Measurements from ENCODE around the gene MORN4.
"Not testable (repeated sequence)": the region's sequence is repeated elsewhere in the genome, so short reads cannot be mapped to it uniquely, and the experiment has no call there.

Gene MORN4

DNA sequence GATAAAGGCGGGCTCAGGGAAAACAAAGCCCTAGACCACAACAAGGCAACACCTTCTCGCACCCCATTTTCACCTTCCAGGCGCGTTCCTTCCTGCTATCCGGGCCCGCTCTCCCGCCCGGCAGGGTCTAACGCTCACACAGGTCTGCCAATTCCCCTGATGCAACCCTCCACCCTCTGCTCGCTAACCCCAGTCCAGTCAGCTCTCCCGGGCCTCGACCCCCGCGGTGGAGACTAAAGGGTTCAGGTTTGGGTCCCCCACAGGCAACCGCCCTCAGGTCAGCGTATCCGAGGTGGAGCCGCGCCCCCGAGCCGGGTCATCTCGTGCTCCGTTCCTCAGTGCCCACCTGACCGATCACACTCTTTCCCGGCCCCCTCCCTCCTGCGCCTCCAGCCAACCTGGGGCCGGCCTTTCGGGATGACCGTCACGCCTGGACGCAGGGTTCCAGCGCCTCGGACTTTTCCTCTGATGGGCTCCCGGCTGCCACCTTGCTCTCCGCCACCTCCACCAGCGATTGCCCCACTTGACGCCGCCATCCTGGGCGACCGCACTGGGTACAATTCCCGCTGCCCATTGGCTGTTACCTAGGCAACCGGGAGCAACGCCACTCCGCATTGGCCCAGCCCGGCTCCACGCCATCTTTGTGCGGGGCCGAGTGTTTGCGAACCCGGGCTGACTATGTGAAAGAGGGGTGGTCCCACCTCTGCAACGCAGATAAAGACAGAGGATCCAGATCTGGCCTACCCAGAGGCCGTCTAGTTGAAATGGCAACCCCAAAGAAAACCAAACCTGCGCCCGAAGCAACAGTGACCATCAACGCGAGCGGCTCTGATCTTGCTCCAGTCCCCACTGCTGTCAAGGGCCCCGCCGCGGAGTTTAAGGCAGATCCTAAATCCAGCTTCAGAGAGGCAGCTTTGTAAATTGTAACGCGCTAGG is at the start of gene MORN4:
TSS of gene MORN4 (minus strand) at position 552 of the 936 bp plus-strand sequence. CDS start 13,847 bp downstream, outside the sequence.
- DNase-seq (ENCODE audit: low spot score), result peak; percentile 97

DNA sequence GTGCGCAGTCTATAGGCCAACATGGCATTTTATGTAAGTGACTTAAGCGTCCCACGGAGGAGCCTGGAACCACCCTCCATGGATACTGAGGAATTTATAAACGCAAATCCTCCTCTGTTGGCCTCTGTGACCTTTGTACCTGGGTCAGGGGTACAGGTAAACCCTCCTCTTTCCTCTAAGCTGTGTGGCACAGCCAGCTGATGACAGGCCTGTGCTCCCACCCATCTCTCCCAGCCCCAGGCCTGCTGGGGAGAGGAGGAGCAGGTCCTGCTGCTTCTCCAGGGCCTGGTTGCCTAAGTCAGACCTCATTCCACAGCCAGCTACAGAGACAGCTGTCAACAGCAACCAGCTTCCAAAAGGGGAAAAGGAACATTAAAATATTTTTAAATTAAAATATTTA is 48.7 kb upstream of the MORN4 start:
- no peak for DNase-seq (ENCODE audit: low spot score)

DNA sequence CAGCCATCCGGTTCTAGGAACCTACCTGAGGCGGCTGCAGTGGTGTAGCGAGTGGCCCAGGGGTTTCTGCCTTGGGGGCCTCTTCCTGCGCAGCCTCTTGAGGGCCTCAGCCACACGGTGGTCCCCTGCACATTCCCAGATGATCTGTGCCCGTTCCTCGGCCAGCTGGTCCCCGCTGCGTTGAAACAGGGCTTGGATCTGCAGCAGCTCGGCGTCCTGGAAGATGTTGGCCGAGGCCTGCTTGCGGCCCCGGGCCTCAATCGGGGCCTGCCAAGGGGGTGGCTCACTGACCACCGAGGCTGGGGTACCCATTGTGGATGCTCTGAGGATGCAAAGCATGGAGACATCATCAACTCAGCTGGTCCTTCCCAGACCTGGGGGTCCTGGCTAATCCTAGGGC is 46.3 kb upstream of the MORN4 start:
- no peak for DNase-seq (ENCODE audit: low spot score)

DNA sequence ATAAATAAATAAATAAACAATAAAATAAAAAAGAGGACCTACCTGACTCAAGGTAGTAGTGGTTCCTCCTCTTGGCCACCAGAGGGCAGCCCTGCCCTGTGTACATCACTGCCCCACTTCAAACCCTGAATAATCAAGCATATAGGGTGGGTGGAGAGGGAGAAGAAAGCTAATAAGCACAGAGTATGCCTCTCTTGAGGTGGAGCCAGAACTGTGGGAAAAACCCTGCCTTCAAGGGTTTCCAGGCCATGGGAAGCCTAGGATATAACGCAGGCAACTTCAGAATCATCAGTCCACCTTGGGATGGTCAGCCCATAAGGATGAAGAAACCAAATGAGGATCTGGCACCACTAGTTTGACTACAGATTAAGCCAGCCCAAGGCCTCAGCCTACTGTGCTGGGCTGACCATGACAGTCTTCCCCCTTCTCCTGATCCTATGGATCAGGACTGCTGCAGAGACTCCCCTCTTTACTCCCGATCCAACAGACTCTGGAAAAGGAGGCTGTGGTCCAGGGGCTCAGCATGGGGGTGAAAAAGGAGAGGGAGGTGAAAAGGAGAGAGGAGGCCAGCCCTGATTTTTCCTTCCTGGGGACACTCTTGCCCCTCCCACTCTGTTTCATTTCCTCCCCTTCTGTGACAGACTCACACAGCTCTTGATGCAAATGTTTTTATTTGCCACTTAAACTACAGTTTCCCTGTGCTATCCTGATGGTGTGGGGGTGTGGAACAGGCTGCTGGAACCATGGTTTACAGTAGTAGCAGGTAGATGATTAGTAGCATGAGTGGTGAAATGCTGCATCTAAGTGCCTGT is 43.7 kb upstream of the MORN4 start:
- DNase-seq (ENCODE audit: low spot score), result peak; percentile 73

DNA sequence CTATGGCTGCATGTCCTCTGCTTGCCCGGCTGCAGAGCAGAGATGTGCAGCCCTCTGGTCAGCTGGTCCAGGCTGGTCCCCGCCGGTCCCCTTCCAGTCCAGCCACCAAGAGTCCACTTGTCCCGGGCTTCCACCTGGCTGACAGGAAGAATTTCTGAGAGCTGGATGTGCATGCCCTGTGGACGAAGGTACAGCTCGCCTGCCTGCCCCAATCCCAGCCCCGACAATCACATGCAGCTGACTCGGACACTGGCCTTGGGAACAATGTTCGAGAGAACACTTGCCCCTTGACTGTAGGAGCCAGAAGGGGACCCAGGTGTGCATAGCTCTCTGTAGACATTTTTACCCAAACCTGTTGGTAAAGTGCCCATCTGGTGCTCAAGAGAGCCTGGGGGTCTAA is 41.9 kb upstream of the MORN4 start:
- no peak for DNase-seq (ENCODE audit: low spot score)

DNA sequence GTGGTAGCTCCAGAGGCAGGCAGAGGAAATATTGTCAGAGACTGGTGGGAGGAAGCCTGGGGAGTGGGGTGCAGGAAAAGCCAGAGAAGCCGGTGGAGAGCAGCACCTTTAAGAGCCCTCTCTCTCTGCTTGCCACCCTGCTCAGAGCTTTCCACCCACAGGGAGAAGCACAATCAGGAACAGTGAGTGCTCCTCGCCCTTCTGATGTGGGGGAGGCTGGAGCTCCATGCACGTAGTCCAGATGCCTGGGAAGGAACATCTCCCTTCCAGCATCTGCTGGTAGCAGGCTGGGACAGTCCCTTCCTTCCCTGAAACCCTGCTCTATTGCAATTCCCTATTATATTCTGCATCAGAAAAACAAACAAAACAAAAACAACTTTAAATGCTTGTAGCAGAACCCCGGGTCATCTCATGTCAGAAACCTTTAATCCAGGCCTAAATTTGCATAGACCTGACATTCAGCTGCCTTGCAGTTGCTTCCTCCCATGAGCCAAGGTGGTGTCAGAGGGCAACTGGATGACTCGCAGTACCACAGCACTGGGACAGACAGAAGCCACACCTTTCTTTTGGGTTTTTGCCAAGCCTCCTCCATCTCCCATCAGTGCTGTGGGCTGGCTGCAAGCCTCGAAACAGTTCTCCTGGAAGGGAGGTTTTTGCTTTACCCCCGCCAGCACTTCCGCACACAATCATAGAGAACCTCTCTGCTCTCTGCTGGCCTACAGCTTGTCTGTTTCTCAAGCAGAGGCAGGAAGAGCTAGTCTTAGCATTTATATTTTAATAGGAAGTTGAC is 40.6 kb upstream of the MORN4 start:
- DNase-seq (ENCODE audit: low spot score), result peak; percentile 61

DNA sequence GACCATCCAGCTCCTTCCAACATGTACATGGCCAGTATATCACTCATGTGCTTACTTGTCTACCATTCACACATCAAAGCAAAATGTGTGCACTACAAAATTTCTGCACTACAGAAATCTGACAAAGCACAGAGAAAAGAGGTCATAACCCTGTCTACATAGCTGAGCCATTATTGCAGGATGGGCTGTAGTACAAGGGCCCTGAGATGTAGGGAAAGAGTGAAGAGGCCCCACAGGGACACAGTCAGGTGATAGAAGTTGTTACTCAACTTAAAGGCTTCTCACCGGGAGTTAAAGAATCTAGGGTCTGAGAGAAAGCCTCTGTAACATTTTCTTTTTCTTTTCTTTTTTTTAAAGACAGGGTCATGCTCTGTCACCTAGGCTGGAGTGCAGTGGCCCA is 36.3 kb upstream of the MORN4 start:
- no peak for DNase-seq (ENCODE audit: low spot score)

DNA sequence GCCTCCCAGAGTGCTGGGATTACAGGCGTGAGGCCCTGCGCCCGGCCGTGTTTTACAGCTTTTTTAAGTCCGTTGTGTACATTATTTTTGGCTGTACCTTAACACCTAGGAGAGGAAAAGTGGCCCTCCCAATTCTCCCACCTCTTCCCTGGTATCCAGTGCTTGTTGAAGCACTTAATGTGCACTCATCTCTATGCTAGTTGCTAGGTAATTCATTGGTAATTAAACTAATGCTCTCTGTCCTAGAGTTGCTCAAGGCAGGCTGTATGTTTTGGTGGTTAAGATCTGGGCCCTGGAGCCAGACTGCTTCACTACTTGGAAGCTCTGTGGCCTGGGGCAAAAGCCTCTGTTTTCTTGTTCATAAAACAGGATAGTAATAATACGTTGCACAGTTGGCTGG is 34.2 kb upstream of the MORN4 start:
- no peak for DNase-seq (ENCODE audit: low spot score)

DNA sequence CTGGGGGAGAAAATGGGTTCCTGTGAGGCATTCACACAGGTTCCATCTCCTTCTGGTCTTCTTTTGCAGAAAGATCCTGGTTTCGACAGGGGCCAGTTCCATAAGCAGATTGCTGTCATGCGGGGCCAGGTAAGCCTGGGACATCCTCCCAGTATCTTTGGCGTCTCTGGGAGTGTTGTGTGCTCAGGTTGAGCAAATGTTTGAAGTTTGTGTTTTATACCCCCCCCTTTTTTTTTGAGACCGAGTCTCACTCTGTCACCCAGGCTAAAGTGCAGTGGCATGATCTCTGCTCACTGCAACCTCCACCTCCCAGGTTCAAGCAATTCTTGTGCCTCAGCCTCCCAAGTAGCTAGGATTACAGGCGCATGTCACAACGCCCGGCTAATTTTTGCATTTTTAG is 33.7 kb upstream of the MORN4 start:
- DNase-seq (ENCODE audit: low spot score), result no peak

DNA sequence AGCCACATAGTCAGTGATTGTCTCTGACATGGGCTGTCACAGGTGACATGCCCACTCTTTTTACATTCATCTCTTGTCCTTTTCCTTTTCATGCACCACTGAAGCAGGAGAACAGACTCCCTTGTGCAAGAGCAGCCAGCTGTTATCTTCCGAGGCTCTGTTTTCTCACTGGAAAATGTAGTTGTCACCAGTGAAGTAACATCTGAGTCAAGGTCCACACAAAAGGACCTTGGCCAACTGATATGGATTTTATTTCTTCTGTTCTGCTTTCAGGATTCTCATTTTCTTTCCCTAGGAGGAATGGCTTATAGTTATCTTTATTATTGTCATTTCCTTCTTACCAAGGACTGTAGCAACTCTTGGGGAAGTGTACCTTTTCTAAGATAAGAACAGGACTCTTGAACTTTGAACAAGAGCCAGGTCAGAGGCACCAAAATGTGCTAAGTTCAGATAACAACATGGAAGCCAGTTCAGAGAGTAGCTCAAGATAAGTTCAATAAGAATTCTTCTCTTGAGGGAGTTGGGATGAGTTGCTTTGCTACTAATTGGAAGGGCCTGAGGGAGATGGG is 31.1 kb upstream of the MORN4 start:
- DNase-seq (ENCODE audit: low spot score), result no peak

DNA sequence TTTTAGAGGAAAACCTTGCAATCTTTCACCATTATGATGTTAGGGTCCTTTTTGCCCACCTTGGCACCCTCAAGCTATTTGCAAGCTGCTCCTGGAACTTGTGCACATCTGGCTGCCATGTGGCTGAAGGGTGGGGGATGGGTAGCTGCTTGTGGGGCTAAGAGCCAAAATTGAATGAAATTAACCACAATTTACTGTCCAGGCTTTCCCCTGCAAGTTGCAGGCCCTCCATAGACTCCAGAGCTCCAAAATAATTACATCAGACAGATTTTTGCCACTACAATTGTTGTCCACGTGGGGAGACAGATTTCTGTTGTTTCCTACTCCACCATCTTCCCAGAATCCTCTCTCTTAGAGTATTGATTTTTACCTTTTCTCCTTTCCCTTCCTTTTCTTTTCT is 26.3 kb upstream of the MORN4 start:
- peak; percentile 69 for DNase-seq (ENCODE audit: low spot score)

DNA sequence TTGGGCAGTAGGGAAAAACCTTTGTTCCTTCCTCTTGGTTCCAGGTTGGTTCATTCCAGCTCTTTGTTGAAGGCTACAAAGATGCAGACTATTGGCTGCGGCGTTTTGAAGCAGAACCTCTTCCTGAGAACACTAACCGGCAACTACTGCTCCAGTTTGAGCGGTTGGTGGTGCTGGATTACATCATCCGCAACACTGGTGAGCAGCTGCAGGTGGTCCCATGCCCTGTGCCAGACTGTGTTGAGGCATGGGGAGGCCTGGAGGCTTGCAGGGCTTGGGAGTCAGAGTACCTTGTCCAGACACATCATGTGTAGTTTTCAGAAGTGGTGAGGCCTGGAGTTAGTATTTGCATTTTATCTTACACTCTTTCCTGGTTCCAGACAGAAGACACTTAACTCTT is 23.5 kb upstream of the MORN4 start:
- DNase-seq (ENCODE audit: low spot score), result no peak

DNA sequence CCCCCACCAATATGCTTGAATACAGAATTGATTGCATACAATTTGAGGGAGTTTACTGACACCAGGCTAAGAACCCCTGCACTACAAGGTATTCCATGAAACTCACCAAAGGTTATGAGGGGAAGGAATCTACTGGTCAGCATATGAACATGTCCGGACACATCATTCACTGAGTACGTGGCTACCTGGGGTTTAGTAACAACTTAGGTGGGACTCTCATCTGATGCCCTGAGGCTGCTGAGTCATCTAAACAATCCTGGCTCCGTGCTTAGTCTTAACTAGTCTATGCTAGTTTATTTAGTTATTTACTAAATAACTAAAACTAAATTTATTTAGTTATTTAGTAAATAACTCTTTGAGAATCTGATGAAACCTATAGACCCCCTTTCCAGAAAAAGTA is 18.5 kb upstream of the MORN4 start:
- no peak for DNase-seq (ENCODE audit: low spot score)

DNA sequence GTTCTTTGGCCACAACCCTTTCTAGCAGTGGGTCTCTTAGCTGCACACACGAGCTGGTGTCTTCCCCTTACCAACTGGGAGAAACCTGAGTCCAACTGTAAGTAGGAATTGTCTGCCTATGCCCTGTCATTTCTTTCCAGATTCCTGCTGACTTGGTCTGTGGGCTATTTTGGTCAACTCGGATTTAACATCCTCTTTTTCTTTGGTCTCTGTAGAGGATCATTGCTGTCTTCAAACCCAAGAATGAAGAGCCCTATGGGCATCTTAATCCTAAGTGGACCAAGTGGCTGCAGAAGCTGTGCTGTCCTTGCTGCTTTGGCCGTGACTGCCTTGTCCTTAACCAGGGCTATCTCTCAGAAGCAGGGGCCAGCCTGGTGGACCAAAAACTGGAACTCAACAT is 17.4 kb upstream of the MORN4 start:
- DNase-seq (ENCODE audit: low spot score), result no peak

DNA sequence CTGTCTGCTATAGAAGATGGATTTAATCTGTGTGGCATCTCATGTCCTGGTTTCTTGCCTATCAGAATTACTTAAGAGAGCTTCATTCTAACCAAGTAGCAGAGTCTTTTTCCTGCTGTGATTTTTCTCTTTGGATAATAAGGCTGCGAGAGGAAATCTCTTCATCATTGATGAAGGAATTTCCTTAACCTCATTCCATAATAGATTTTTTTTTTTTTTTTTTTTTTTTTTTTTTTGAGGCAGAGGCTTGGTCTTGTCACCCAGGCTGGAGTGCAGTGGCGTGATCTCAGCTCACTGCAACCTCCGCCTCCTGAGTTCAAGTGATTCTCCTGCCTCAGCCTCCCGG is 16.1 kb upstream of the MORN4 start:
- DNase-seq (ENCODE audit: low spot score), result not testable (repeated sequence)

DNA sequence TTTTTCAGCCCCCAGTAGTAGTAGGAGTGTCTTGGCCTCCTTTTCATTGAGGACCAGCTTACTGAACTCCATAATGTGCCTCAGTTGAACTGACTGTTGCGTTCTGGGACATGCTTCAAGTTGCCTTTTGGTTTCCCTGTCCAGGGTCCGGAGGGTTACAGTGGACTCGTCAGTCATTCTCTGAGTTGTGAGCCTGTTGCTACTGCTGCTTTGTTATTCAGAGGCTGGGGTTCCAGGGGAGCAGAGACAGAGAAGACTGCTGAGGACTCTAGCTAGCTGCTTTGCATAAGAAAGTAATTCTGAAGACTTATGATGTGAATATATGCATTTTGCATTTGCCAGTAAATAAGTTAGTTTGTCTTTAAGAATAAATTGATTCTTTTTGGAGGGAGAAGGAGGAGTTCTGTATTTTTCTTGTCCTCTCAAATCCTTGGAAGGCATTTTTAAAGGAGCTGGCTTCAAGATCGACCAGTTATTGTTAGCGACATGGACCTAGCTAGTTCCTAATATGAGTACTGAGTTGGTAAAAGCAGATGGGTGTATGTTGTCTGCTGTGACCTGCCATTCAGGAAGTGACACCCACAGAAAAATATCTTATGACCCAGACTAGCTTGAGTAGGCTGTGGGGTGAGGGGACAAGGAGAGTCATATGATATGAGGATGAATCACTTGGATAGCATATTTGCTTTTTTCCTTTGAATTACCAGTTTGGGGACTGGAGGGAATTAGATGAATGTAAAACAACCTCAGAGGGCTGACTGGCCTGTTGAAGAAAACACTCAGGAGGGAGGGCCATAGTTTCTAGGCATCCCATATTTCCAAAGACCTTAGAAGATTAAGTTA is 15.5 kb upstream of the MORN4 start:
- peak; percentile 85 for DNase-seq (ENCODE audit: low spot score)

DNA sequence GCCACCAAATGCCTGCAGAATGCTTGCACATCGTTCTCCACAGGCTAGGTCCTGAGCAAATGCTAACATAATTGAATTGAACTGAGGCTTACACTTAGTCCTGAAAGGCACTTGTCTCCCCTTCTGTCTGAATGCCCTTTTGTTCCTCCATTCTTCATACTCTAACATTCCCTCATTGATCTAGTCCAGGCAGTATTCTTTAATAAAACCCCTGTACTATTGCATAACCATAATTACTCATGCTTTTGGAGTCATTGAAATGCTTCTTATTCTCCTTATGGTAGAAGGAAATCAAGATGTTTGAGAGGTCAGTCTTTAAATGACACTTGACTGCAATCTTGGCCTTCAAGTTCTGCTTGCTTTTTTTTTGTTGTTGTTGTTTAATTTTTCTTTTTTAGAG is 14.3 kb upstream of the MORN4 start:
- DNase-seq (ENCODE audit: low spot score), result peak; percentile 41

DNA sequence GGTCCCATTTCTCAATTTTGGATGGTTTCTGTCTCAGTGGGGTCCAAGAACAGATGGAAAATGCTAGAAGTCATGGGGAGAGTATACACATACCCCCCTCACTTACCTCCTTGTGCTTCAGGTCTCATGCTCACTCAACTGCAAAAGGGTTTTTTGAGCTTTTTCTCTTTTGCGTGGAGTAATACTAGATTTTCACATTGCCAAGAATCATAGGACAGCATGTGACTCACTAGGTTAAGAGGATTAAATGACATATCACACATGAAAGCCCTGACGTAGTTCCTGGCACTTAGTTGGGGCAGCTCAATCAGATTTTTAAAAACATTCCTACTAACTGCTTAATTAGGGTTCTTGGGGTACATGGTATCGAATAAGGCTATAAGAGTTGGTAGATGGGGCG is 11.6 kb upstream of the MORN4 start:
- DNase-seq (ENCODE audit: low spot score), result no peak

DNA sequence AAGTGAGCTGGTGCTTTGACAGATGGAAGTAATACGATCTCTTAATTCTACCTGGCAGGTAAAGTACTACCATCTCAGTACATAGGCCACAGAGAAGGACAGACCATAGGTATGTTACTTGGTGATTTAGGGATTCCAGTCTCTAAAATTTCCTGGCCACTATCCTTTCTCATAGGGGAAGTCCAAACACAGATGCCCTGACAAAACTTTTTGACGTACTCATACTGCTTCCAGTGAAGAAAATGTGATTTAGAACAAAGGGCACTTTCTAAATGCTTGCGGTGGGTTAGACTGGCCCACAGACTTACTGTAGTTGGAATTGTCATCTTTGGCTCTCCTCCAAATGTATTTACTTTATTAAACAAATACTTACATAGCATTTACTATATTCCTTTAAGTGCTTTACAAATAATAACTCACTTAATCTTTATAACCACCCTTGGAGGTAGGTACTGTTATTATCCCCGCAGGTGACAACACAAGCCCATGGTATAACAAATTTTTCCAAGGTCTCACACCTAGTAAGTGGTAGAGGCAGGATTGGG is 10.2 kb upstream of the MORN4 start:
- DNase-seq (ENCODE audit: low spot score), result no peak

DNA sequence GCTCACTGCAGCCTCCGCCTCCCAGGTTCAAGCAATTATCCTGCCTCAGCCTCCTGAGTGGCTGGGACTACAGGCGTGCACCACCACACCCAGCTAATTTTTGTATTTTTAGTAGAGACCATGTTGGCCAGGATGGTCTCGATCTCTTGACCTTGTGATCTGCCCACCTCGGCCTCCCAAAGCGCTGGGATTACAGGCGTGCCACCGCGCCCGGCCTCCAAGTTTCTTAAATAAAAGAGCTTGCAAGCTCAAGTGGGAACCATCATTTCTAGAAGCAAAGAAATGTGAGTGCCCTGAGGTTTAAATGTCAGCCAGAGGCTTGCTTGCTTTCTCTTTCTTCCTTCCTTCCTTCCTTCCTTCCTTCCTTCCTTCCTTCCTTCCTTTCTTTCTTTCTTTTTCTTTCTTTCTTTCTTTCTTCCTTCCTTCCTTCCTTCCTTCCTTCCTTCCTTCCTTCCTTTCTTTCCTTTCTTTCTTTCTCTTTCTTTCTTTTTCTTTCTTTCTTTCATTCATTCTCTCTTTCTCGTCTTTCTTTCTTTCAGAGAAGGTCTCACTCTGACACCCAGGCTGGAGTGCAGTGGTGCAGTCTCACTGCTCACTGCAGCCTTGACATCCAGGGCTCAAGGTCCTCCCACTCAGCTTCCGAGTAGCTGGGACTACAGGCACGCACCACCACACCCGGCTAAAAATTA is 9.3 kb upstream of the MORN4 start:
- DNase-seq (ENCODE audit: low spot score), result not testable (repeated sequence)

Data from GM03348 (cell line).